C4-2B (cell line): ENCODE data around the gene ZNF594.
"Not testable (repeated sequence)": the region's sequence is repeated elsewhere in the genome, so short reads cannot be mapped to it uniquely, and the experiment has no call there.

ENCODE experiments used
- CTCF ChIP-seq: fragments of 450-650 bp; conservative IDR thresholded peaks from 2 replicates; pipeline ENCODE4 v1.5.1; 2017; ENCODE audit warnings: mild to moderate bottlenecking
- ZFX ChIP-seq: fragments of 450-650 bp; IDR thresholded peaks from 2 replicates; pipeline ENCODE4 v1.6.1; 2017

DNA sequence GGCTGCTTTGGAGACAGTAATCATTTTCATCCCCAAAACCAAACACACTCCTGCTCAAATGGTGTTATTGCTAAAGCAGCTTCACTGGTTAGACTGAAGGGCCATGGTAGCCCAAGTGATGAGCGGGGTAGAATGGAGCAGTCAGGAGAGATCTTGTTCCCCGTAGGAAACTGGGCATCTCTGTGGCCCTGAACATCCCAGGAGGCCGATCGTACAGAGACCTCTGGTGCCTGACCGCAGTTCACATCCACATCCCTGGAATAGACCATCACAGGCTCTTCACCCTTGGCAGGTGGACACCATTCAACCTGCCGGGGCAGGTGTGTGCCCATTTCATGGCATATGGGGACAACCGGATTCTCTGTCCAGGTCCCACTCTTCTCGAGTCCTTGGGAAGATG, 61.9 kb downstream of the ZNF594 start:
- TF ChIP-seq CTCF, ZFX: not testable (repeated sequence)
